GM12873 (cell line): ENCODE data around the gene CYSRT1.

Experiments
- CTCF ChIP-seq: IDR thresholded peaks from 2 replicates; pipeline ENCODE4 v1.5.1; 2012; ENCODE audit warnings: low read depth, mild to moderate bottlenecking, moderate library complexity, low read length, control low read depth; ENCODE audit not compliant: insufficient read depth; ENCODE audit errors: missing control alignments

The CYSRT1 gene

GRCh38 chr9:137226338-137227053 is 1.5 kb downstream of the CYSRT1 start:
- no peak for TF ChIP-seq CTCF

GRCh38 chr9:137227054-137227852 is 2.3 kb downstream of the CYSRT1 start, which contains the start of gene RNF224:
Gene RNF224, plus strand, starts transcription at chr9:137227502. Its CDS starts 834 bp downstream, at chr9:137228336.
- peak; percentile 97 for TF ChIP-seq CTCF

- TF ChIP-seq CTCF = no peak
These were observed 3.0 kb downstream of the CYSRT1 start for GRCh38 chr9:137227853-137228505.

- no peak for TF ChIP-seq CTCF
These were observed 3.6 kb downstream of the CYSRT1 start for GRCh38 chr9:137228506-137228967.

GRCh38 chr9:137228968-137229896 is 4.3 kb downstream of the CYSRT1 start:
- no peak for TF ChIP-seq CTCF

- TF ChIP-seq CTCF = no peak
These were observed 5.1 kb downstream of the CYSRT1 start for GRCh38 chr9:137229903-137230704.
